Skeletal muscle satellite cell (primary cell): ENCODE results near the gene POLR3G.

Experiments used
- H3K27me3 ChIP-seq: 2 replicates; pipeline ENCODE4 v1.7.0; 2013; ENCODE audit warnings: low read length; ENCODE audit not compliant: control insufficient read depth, insufficient read depth
- H3K36me3 ChIP-seq: 2 replicates; pipeline ENCODE4 v1.7.0; 2013; ENCODE audit warnings: mild to moderate bottlenecking, control low read depth, low read length; ENCODE audit not compliant: insufficient read depth
- H3K4me1 ChIP-seq: 2 replicates; pipeline ENCODE4 v1.7.0; 2013; ENCODE audit warnings: low read length; ENCODE audit not compliant: control insufficient read depth, insufficient read depth
- H3K4me2 ChIP-seq: 2 replicates; pipeline ENCODE4 v1.7.0; 2013; ENCODE audit warnings: mild to moderate bottlenecking, low read length
- H3K4me3 ChIP-seq: 2 replicates; pipeline ENCODE4 v1.7.0; 2013; ENCODE audit warnings: low read length
- H3K9ac ChIP-seq: 2 replicates; pipeline ENCODE4 v1.7.0; 2013; ENCODE audit warnings: mild to moderate bottlenecking, low read depth, low read length, moderate library complexity
- H3K9me3 ChIP-seq: replicated peaks from 2 replicates; pipeline ENCODE4 v1.7.0; 2013; ENCODE audit warnings: mild to moderate bottlenecking, control low read depth, low read length

Gene POLR3G

DNA sequence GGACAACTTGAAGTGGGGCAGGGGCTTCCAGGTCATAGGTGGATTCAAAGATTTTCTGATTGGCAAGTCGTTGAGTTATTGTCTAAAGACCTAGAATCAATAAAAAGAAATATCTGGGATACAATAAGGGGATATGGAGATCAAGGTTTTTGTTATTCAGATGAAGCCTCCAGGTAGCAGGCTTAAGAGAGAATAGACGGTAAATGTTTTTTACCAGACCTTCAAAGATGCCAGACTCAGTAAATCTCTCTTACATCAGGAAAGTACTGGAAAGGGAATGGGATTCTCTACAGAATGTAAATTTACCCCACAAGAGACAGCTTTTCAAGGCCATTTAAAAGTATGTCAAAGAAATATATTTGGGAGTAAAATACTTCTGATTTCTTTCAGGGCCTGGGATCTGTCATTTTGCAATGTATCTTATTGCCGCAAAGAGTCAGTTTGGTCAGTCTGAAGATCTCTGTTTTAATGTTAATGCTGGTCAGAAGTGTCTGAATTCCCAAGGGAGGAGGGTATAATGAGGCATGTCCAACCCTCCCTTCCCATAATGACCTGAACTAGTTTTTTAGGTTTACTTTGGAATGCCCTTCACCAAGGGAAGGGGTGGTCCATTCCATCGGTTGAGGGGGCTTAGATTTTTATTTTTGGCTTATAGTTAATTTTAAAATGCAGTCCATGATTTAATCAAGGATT is 68.3 kb downstream of the POLR3G start:
- Histone ChIP-seq H3K4me3 (no peak overlapping the region), H3K4me1 (no peaks in the 10 kb centered on the region), H3K27me3 (peaks cover 49% of the 10 kb centered on the region), H3K4me2 (no peak overlapping the region), H3K9me3 (no peaks in the 10 kb centered on the region), H3K36me3 (no peaks in the 10 kb centered on the region), H3K9ac (no peak overlapping the region)

DNA sequence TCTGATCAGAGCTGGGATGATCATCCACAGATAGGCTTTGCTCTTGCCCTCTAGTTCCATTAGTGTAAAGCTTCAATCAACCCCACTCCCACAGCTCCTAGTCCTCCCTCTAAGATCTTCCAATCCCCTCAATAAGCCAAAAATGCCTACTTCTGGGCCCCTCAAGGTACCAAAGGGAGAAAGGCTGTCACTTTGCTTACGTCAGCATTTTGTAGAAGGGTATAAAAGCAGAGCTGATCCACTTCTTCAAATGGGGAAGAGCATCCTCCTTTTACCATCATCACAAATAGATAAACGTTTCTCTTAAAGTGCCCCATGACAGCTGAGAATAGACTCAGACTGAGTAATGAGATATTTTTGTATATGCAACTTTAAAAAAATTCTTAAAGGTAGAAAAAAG is 70.8 kb downstream of the POLR3G start:
- no peak overlapping the region for H3K9ac ChIP-seq
- H3K36me3 ChIP-seq = no peaks in the 10 kb centered on the region
- no peaks in the 10 kb centered on the region for H3K9me3 ChIP-seq
- no peak overlapping the region for H3K4me3 ChIP-seq
- H3K27me3 ChIP-seq = peaks cover 44% of the 10 kb centered on the region
- H3K4me1 ChIP-seq = no peaks in the 10 kb centered on the region
- H3K4me2 ChIP-seq = no peak overlapping the region

DNA sequence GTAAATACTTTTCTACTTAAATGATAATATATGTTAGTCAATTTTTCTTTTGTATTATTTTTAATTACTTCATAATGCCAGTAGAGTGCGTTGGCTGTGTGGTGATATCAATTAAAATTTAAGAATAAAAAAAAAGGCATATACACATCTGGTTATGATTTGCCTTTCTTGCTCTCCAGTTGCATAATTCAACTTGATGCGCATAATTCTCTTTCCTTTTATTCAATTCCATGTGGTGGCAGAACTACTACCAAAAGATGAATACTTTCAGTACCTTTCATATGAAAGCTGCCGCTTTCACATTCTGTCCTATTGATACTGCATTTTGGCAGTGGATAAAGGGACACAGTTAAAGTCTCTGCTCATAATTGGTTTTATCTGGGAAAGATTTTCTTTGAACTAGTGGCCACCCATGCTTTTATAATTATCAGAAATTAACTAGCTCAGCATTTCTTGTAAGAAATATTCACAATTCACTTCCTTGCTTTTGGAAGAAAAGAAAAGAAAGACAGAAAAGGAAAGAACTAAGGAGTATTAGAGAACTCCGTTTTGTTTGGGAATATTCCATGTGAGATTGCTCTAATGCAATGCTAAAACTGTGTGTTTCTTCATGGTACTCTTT is 71.7 kb downstream of the POLR3G start:
- Histone ChIP-seq H3K9ac (no peak overlapping the region), H3K27me3 (peaks cover 39% of the 10 kb centered on the region), H3K9me3 (no peaks in the 10 kb centered on the region), H3K4me1 (no peaks in the 10 kb centered on the region), H3K4me2 (no peak overlapping the region), H3K4me3 (no peak overlapping the region), H3K36me3 (no peaks in the 10 kb centered on the region)

DNA sequence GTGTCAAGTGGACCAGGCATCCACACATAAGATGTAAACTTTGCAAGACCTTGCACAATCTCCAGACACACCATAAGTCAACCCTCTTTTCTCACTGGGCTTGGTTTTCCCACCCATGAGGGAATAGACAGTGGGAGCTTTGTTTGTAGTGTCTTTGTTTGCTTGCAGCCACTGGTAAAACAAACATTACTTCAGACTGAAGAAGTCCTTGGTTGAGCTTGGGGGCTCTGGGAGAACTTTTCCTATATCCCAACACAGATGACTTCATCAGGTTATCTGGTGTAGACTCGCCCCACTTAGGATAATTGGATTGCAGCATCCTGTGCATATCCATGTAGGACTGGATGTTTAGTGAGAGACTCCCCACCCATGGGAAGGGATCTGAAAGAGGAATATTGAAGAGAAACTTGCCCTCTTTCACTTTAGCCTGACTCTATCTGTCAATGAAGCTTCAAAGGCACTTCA is 72.4 kb downstream of the POLR3G start:
- no peak overlapping the region for H3K4me2 ChIP-seq

DNA sequence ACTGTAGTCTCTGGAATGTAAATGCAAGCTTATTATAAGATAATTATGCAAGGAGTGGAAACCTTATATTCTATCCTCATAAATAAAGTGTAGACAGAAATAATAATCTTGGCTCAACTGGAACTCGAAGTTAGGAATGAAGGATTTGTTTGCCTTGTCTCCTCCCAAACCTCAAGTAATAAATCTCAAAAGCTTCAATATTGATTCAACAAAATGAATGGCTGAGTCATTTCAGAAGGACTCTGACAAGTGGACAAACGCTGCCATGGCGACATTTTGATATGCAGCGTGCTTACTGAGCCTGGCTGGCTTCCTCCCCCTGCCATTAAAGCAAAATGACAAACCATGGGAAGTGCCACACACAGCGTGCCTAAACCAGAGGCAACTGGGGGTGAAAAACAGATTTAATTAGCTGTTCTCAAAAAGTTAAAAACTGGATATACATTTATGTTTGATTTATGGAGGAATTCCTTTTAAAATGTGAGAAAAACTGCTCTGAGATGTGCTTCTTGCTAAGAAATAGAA is 73.5 kb downstream of the POLR3G start:
- no peaks in the 10 kb centered on the region for H3K4me1 ChIP-seq
- no peaks in the 10 kb centered on the region for H3K36me3 ChIP-seq
- no peak overlapping the region for H3K4me2 ChIP-seq
- no peak overlapping the region for H3K9ac ChIP-seq
- peaks cover 49% of the 10 kb centered on the region for H3K27me3 ChIP-seq
- H3K4me3 ChIP-seq = no peak overlapping the region
- no peaks in the 10 kb centered on the region for H3K9me3 ChIP-seq

More for the DNA sequence above, 72.4 kb downstream of the POLR3G start:
- no peak overlapping the region for H3K4me3 ChIP-seq
- H3K27me3 ChIP-seq = peaks cover 43% of the 10 kb centered on the region
- no peaks in the 10 kb centered on the region for H3K4me1 ChIP-seq
- no peak overlapping the region for H3K9ac ChIP-seq
- H3K36me3 ChIP-seq = no peaks in the 10 kb centered on the region
- H3K9me3 ChIP-seq = no peaks in the 10 kb centered on the region

DNA sequence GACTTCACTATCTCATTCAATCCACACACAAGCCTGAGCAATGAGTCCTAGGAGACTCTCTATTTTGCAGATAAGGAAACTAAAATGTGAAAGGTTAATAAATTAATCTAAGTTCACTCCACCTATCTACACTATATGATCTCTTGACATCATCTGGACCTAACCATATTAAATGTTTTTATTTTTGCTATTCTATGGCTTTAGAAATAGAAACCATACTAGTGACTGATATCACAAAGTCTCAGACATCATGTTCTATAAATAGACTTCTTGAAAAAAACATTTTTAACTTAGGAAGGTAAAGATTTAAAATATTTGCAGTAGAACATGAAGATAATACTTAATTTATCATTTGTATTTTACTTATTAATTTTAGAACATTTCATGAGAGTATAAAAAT is 74.6 kb downstream of the POLR3G start:
- no peak overlapping the region for H3K4me3 ChIP-seq
- no peaks in the 10 kb centered on the region for H3K9me3 ChIP-seq
- H3K9ac ChIP-seq = no peak overlapping the region
- H3K27me3 ChIP-seq = peaks cover 56% of the 10 kb centered on the region
- no peaks in the 10 kb centered on the region for H3K36me3 ChIP-seq
- no peak overlapping the region for H3K4me2 ChIP-seq
- H3K4me1 ChIP-seq = no peaks in the 10 kb centered on the region

DNA sequence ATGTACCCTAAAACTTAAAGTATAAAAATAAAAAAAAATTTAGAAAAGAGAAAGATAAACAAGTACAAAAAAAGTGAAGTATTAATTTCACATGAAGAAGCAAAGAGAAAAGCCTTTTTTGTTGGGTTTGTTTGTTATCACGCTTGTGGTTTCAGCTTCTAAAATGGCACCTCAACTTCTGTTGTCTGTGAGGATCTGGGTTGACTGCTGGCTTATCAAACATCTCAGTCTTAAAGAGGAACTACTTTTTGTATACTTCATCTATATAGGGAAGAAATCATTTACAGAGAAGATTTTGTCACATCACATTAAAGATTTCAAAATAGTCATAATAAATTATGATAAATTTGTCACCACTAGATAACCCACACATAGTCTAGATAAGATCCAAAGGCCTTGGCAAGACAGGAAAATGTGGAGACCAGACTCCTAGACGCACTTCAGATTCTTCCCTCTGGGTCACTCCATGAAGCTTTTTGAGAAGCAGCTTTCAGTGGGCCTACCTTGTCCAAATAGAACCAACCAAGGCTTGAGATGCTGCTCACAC is 75.1 kb downstream of the POLR3G start:
- H3K36me3 ChIP-seq = no peaks in the 10 kb centered on the region
- H3K4me1 ChIP-seq = no peaks in the 10 kb centered on the region
- no peak overlapping the region for H3K4me3 ChIP-seq
- H3K27me3 ChIP-seq = peaks cover 56% of the 10 kb centered on the region
- H3K9me3 ChIP-seq = no peaks in the 10 kb centered on the region
- no peak overlapping the region for H3K9ac ChIP-seq
- no peak overlapping the region for H3K4me2 ChIP-seq

DNA sequence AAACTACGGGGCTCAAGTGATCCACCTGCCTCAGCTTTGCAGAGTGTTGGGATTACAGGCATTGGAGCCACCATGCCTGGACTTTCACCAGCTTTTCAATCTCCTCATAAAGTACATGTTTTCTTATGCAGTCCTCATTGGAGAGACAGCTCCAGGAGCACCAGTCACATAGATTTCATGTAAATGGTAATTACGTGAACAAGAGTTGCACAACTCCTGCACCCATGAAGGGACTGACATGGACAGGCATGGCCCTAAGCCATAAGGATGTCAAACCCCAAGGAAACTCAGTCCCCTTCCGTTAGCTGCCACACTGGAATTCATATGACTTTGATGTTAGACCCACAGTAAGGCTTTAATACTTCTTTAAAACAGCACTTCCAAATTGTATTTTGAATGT is 76.3 kb downstream of the POLR3G start:
- Histone ChIP-seq H3K9me3 (no peaks in the 10 kb centered on the region), H3K4me3 (no peak overlapping the region), H3K27me3 (peaks cover 57% of the 10 kb centered on the region)

DNA sequence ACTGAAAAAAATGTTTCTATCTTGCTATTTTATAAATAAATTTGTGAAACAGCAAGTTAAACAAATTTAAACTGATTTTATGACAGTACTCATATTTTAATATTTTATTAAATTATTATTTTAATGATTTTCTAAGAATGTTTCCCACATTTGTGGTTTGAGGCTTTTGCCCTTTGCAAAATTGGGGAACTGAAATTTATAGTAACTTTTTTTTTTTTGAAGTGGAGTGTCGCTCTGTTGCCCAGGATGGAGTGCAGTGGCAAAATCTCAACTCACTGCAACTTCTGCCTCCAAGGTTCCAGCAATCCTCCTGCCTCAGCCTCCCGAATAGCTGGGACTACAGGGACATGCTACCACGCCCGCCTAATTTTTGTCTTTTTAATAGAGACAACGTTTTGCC is 76.7 kb downstream of the POLR3G start:
- no peak overlapping the region for H3K9ac ChIP-seq
- no peak overlapping the region for H3K4me3 ChIP-seq
- no peak overlapping the region for H3K4me2 ChIP-seq
- no peaks in the 10 kb centered on the region for H3K9me3 ChIP-seq
- H3K4me1 ChIP-seq = no peaks in the 10 kb centered on the region
- H3K36me3 ChIP-seq = no peaks in the 10 kb centered on the region
- H3K27me3 ChIP-seq = peaks cover 61% of the 10 kb centered on the region

More for the DNA sequence above, 76.3 kb downstream of the POLR3G start:
- Histone ChIP-seq H3K36me3 (no peaks in the 10 kb centered on the region), H3K4me2 (no peak overlapping the region), H3K4me1 (no peaks in the 10 kb centered on the region), H3K9ac (no peak overlapping the region)

DNA sequence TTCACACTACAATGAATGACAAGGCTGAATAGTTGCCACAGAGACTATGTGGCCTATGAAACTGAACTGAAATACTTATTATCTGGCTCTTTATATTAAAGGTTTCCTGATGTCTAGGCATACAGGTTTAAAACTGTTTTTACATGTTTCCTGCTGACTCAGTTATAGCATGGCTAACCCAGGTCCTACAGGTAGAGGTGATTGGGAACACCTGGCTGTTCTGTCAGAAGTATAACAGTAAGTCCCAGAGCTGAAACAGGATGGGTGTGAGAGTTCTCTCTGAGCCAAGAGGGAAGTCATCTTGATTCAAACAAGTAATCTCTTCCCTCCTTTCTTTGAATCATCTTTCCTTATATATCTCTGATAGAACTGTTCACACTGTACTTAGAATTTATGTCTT is 79.0 kb downstream of the POLR3G start:
- Histone ChIP-seq H3K4me2 (no peak overlapping the region), H3K9me3 (no peaks in the 10 kb centered on the region), H3K36me3 (no peaks in the 10 kb centered on the region), H3K27me3 (peaks cover 70% of the 10 kb centered on the region), H3K4me1 (peaks cover 6% of the 10 kb centered on the region), H3K4me3 (no peak overlapping the region), H3K9ac (no peak overlapping the region)

DNA sequence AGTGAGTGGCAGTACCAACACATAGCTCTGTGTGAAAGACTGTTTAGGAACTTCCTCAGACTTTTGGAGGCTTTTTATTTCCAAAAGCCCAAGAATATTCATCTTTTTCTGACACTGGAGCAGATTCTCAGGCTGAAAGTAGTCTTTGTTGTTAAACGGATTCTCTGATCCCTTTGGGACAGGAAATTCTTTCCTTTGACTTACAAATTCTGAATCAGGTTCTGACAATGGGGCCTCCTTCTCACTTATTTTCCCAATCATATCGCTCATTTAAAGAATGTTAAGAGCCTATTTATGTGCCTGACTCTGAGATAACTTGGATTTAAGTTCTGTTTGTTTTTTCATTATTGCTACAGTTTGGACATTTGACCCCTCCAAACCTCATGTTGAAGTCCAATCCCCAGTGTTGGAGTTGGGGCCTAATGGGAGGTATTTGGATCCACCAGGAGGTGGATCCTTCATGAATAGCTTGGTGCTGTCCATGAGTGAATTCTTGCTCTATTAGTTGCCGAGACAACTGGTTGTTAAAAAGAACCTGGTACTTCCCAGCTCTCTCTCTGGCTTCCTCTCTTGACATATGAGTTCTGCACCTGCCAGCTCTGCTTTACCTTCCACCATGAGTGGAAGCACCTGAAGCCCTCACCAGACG is 79.8 kb downstream of the POLR3G start:
- Histone ChIP-seq H3K4me2 (no peak overlapping the region), H3K4me3 (no peak overlapping the region), H3K9me3 (no peaks in the 10 kb centered on the region), H3K9ac (no peak overlapping the region), H3K36me3 (no peaks in the 10 kb centered on the region), H3K4me1 (peaks cover 9% of the 10 kb centered on the region), H3K27me3 (peaks cover 78% of the 10 kb centered on the region)
